ENCODE measurements around the gene GPR158. TPM values are rescaled to one million over a fixed set of nuclear protein-coding genes. Genes with fewer than 3 reads are reported as not detected.

The GPR158 gene
- total RNA-seq, 4 donors from 2014 or later: 0.18 TPM; not detected in 3

- H3K27me3 ChIP-seq: no peaks in the 10 kb centered on the region
- DNase-seq (ENCODE audit: low spot score in 2 of 2): no peak
- H3K9me3 ChIP-seq: no peaks in the 10 kb centered on the region
- no peaks in the 10 kb centered on the region for H3K36me3 ChIP-seq
- no peak overlapping the region for H3K4me3 ChIP-seq
- WGBS: 71% methylated on average over 5 of the region's 5 CpGs
- H3K4me1 ChIP-seq: no peaks in the 10 kb centered on the region
- H3K27ac ChIP-seq: no peak overlapping the region
- TF ChIP-seq CTCF (IDR thresholded peaks at IDR 0.05) (no peak), EP300 (IDR thresholded peaks at IDR 0.05) (no peak), POLR2A (IDR thresholded peaks at IDR 0.05) (no peak), POLR2AphosphoS5 (IDR thresholded peaks at IDR 0.05) (no peak)
Observed at GRCh38 chr10:25552283-25552919, 377.6 kb downstream of the GPR158 start.

- Histone ChIP-seq H3K9me3 (no peaks in the 10 kb centered on the region), H3K36me3 (no peaks in the 10 kb centered on the region)
- TF ChIP-seq CTCF (IDR thresholded peaks at IDR 0.05) (no peak), EP300 (IDR thresholded peaks at IDR 0.05) (no peak)
Observed at GRCh38 chr10:25555865-25556264, 381.1 kb downstream of the GPR158 start.

GRCh38 chr10:25556457-25556856, 381.7 kb downstream of the GPR158 start:
- Histone ChIP-seq H3K27ac (no peak overlapping the region), H3K9me3 (no peaks in the 10 kb centered on the region), H3K4me1 (no peaks in the 10 kb centered on the region), H3K4me3 (no peak overlapping the region), H3K27me3 (no peaks in the 10 kb centered on the region), H3K36me3 (no peaks in the 10 kb centered on the region)
- DNase-seq (ENCODE audit: low spot score in 2 of 2): no peak
- no peak for TF ChIP-seq CTCF (IDR thresholded peaks at IDR 0.05)
- no peak for TF ChIP-seq POLR2AphosphoS5 (IDR thresholded peaks at IDR 0.05)
- TF ChIP-seq POLR2A (IDR thresholded peaks at IDR 0.05): no peak
- 30% methylated on average over 5 of the region's 5 CpGs for WGBS

More at GRCh38 chr10:25555865-25556264, 381.1 kb downstream of the GPR158 start:
- 84% methylated on average over 5 of the region's 5 CpGs for WGBS
- Histone ChIP-seq H3K27ac (no peak overlapping the region), H3K4me3 (no peak overlapping the region), H3K27me3 (no peaks in the 10 kb centered on the region), H3K4me1 (no peaks in the 10 kb centered on the region)
- no peak for DNase-seq (ENCODE audit: low spot score in 2 of 2)

DNA sequence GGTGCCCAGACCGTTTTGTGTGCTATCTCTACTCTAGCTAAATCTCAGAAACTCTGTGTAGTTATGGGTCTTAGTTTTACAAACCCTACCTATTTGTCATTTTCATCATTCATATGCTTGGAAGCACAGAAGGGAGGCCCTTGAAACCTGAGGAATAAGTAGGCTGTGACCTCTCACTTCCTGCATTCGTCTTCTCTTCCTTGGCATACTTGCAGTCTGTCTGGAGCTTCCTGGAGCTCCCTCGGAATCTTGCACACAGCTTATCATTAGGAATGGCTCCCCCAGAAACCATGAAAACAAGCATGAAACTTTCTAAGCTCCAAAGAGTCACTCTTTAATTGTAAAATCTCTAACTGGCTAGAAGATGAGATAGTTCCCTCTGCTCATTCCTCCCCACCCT, 382.3 kb downstream of the GPR158 start:
- 52% methylated on average over 3 of the region's 3 CpGs for WGBS
- Histone ChIP-seq H3K4me3 (no peak overlapping the region), H3K27ac (no peak overlapping the region), H3K27me3 (no peaks in the 10 kb centered on the region), H3K36me3 (no peaks in the 10 kb centered on the region), H3K4me1 (no peaks in the 10 kb centered on the region), H3K9me3 (no peaks in the 10 kb centered on the region)
- TF ChIP-seq POLR2AphosphoS5 (IDR thresholded peaks at IDR 0.05) (no peak), POLR2A (IDR thresholded peaks at IDR 0.05) (no peak), EP300 (IDR thresholded peaks at IDR 0.05) (no peak), CTCF (IDR thresholded peaks at IDR 0.05) (no peak)
- DNase-seq (ENCODE audit: low spot score in 2 of 2): no peak

- Histone ChIP-seq H3K4me3 (no peak overlapping the region), H3K36me3 (no peaks in the 10 kb centered on the region), H3K4me1 (no peaks in the 10 kb centered on the region), H3K9me3 (no peaks in the 10 kb centered on the region), H3K27me3 (no peaks in the 10 kb centered on the region), H3K27ac (no peak overlapping the region)
- DNase-seq (ENCODE audit: low spot score in 2 of 2): no peak
- TF ChIP-seq POLR2AphosphoS5 (IDR thresholded peaks at IDR 0.05) (no peak), EP300 (IDR thresholded peaks at IDR 0.05) (no peak), POLR2A (IDR thresholded peaks at IDR 0.05) (no peak), CTCF (IDR thresholded peaks at IDR 0.05) (no peak)
- WGBS: 85% methylated on average over 2 of the region's 2 CpGs
Observed at GRCh38 chr10:25561758-25562157, 387.0 kb downstream of the GPR158 start.
